ENCODE measurements around the gene MEF2C.
"Not testable (repeated sequence)": the region's sequence is repeated elsewhere in the genome, so short reads cannot be mapped to it uniquely, and the experiment has no call there.

- TF ChIP-seq CTCF (conservative IDR thresholded peaks at IDR 0.05; ENCODE audit: low read depth in 2 of 2); EZH2 (IDR thresholded peaks at IDR 0.05; ENCODE audit: low read depth, unreplicated experiment); CREB1 (CRISPR knock-in tag; IDR thresholded peaks at IDR 0.05; ENCODE audit: low read depth); EZH2phosphoT487 (IDR thresholded peaks at IDR 0.05; ENCODE audit: unreplicated experiment); ZNF331 (CRISPR knock-in tag; IDR thresholded peaks at IDR 0.05; ENCODE audit: low read depth); ETS1 (IDR thresholded peaks at IDR 0.05); REST (IDR thresholded peaks at IDR 0.05; ENCODE audit: unreplicated experiment); POLR2AphosphoS5 (IDR thresholded peaks at IDR 0.05; ENCODE audit: low read depth); NANOG (IDR thresholded peaks at IDR 0.05; ENCODE audit: borderline replicate concordance); STAT1 (IDR thresholded peaks at IDR 0.05; ENCODE audit: unreplicated experiment); JUNB (IDR thresholded peaks at IDR 0.05; ENCODE audit: unreplicated experiment): not testable (repeated sequence)
Observed at GRCh38 chr5:88856381-88856780, 26.6 kb downstream of the MEF2C start.
